Measurements from ENCODE around the gene TCTN3.
"Not testable (repeated sequence)": the region's sequence is repeated elsewhere in the genome, so short reads cannot be mapped to it uniquely, and the experiment has no call there.

Gene TCTN3

GRCh38 chr10:95637140-95637539, 56.6 kb downstream of the TCTN3 start:
- H2AFZ ChIP-seq (ENCODE audit: low read length, unreplicated experiment) = no peak overlapping the region
- no peaks in the 10 kb centered on the region for H3K4me1 ChIP-seq (ENCODE audit: control insufficient read depth, insufficient read depth, low read length, unreplicated experiment)
- H3K79me2 ChIP-seq (ENCODE audit: control insufficient read depth, insufficient read depth, low read length, unreplicated experiment) = no peaks in the 10 kb centered on the region
- no peak overlapping the region for H3K27ac ChIP-seq (ENCODE audit: low read depth, low read length)
- H3K36me3 ChIP-seq (ENCODE audit: insufficient read depth, low read length) = peaks cover 39% of the 10 kb centered on the region
- no peak overlapping the region for H3K4me3 ChIP-seq (ENCODE audit: low read depth, low read length)
- H3K27me3 ChIP-seq (ENCODE audit: insufficient read depth, low read length) = no peaks in the 10 kb centered on the region

DNA sequence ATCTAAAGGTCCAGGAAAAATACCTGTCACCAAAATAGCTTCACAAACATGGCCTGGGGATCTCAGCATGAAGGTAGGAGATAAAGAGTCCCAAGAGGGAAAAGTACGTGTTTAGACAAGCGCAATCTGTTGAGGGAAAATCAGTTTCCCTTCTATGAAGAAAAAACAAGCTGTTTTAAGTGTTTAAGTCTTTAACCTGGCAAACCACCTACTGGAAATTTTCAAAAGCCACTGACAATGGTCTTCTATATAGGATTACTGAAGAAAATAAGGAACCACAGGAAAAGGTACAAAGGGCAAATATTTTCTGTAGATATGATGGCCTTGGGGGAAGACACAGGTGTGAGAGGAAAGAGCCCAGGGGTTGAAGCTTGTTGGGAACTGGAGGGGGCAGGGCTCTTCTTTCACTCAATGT, 58.4 kb downstream of the TCTN3 start:
- no peaks in the 10 kb centered on the region for H3K4me1 ChIP-seq (ENCODE audit: control insufficient read depth, insufficient read depth, low read length, unreplicated experiment)
- H3K4me3 ChIP-seq (ENCODE audit: low read depth, low read length) = no peak overlapping the region
- H2AFZ ChIP-seq (ENCODE audit: low read length, unreplicated experiment) = no peak overlapping the region
- no peaks in the 10 kb centered on the region for H3K79me2 ChIP-seq (ENCODE audit: control insufficient read depth, insufficient read depth, low read length, unreplicated experiment)
- H3K27ac ChIP-seq (ENCODE audit: low read depth, low read length) = no peak overlapping the region
- H3K27me3 ChIP-seq (ENCODE audit: insufficient read depth, low read length) = no peaks in the 10 kb centered on the region
- H3K36me3 ChIP-seq (ENCODE audit: insufficient read depth, low read length) = peaks cover 43% of the 10 kb centered on the region

- H2AFZ ChIP-seq (ENCODE audit: low read length, unreplicated experiment) = no peak overlapping the region
- no peaks in the 10 kb centered on the region for H3K4me1 ChIP-seq (ENCODE audit: control insufficient read depth, insufficient read depth, low read length, unreplicated experiment)
- no peak overlapping the region for H3K27ac ChIP-seq (ENCODE audit: low read depth, low read length)
- H3K4me3 ChIP-seq (ENCODE audit: low read depth, low read length) = no peak overlapping the region
- H3K27me3 ChIP-seq (ENCODE audit: insufficient read depth, low read length) = no peaks in the 10 kb centered on the region
- peaks cover 51% of the 10 kb centered on the region for H3K36me3 ChIP-seq (ENCODE audit: insufficient read depth, low read length)
- H3K79me2 ChIP-seq (ENCODE audit: control insufficient read depth, insufficient read depth, low read length, unreplicated experiment) = no peaks in the 10 kb centered on the region
These were observed 64.9 kb downstream of the TCTN3 start for GRCh38 chr10:95628786-95629185.

DNA sequence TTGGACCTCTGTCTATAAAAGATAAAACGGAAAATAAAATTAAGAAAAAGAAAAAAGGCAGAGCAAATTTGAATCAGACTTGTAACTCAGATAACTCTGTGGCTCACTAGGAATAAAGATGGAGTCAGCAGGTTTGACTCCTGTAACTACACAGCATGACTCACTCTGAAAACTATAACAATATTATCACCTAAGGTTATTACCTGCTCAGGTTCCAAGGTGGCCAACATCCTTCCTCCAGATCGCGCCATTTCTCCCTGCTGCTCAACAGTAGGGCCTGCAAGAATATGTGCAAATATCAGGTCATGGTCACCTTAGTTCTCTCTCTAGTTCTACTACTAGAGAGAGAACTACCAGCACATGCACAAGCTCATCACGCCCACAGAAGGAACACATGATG, 67.2 kb downstream of the TCTN3 start:
- Histone ChIP-seq H3K27ac (ENCODE audit: low read depth, low read length) (no peak overlapping the region), H3K4me3 (ENCODE audit: low read depth, low read length) (no peak overlapping the region), H3K36me3 (ENCODE audit: insufficient read depth, low read length) (peaks cover 35% of the 10 kb centered on the region), H2AFZ (ENCODE audit: low read length, unreplicated experiment) (no peak overlapping the region), H3K27me3 (ENCODE audit: insufficient read depth, low read length) (no peaks in the 10 kb centered on the region), H3K4me1 (ENCODE audit: control insufficient read depth, insufficient read depth, low read length, unreplicated experiment) (no peaks in the 10 kb centered on the region), H3K79me2 (ENCODE audit: control insufficient read depth, insufficient read depth, low read length, unreplicated experiment) (no peaks in the 10 kb centered on the region)

- H3K27ac ChIP-seq (ENCODE audit: low read depth, low read length); H3K79me2 ChIP-seq (ENCODE audit: control insufficient read depth, insufficient read depth, low read length, unreplicated experiment); H3K4me3 ChIP-seq (ENCODE audit: low read depth, low read length); H2AFZ ChIP-seq (ENCODE audit: low read length, unreplicated experiment); H3K27me3 ChIP-seq (ENCODE audit: insufficient read depth, low read length); H3K4me1 ChIP-seq (ENCODE audit: control insufficient read depth, insufficient read depth, low read length, unreplicated experiment): not testable (repeated sequence)
- peaks cover 15% of the 10 kb centered on the region; the same call in 1 of the 2 replicates for H3K36me3 ChIP-seq (ENCODE audit: insufficient read depth, low read length)
These were observed 73.3 kb downstream of the TCTN3 start for GRCh38 chr10:95620415-95620814.

- H3K27ac ChIP-seq (ENCODE audit: low read depth, low read length) = no peak overlapping the region
- no peak overlapping the region for H2AFZ ChIP-seq (ENCODE audit: low read length, unreplicated experiment)
- no peak overlapping the region for H3K4me3 ChIP-seq (ENCODE audit: low read depth, low read length)
- no peaks in the 10 kb centered on the region for H3K4me1 ChIP-seq (ENCODE audit: control insufficient read depth, insufficient read depth, low read length, unreplicated experiment)
- no peaks in the 10 kb centered on the region for H3K27me3 ChIP-seq (ENCODE audit: insufficient read depth, low read length)
- H3K36me3 ChIP-seq (ENCODE audit: insufficient read depth, low read length) = peaks cover 15% of the 10 kb centered on the region; the same call in 1 of the 2 replicates
- H3K79me2 ChIP-seq (ENCODE audit: control insufficient read depth, insufficient read depth, low read length, unreplicated experiment) = no peaks in the 10 kb centered on the region
These were observed 75.6 kb downstream of the TCTN3 start for GRCh38 chr10:95618101-95618500.

DNA sequence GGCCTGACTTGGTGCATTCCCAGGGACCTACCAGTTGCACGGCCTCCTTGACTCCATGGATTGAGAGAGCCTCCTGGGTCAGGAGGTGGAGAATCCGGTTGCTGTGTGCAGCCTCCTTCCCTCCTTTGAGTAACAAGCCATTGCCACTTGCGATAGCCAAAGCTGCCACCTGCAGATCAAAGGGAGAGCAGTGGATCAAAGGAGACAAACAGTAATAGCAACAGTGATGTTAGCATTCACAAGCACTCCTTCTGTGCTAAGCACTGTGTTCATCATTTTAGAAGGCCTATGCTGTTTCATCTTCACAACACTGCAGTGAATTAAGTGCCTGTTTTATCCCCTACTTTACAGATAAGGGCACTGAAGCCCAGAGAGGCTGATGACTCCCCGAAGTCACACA, 77.3 kb downstream of the TCTN3 start:
- no peaks in the 10 kb centered on the region for H3K27me3 ChIP-seq (ENCODE audit: insufficient read depth, low read length)
- H2AFZ ChIP-seq (ENCODE audit: low read length, unreplicated experiment) = no peak overlapping the region
- H3K27ac ChIP-seq (ENCODE audit: low read depth, low read length) = no peak overlapping the region
- H3K4me3 ChIP-seq (ENCODE audit: low read depth, low read length) = no peak overlapping the region
- H3K79me2 ChIP-seq (ENCODE audit: control insufficient read depth, insufficient read depth, low read length, unreplicated experiment) = no peaks in the 10 kb centered on the region
- peaks cover 26% of the 10 kb centered on the region; the same call in 1 of the 2 replicates for H3K36me3 ChIP-seq (ENCODE audit: insufficient read depth, low read length)
- no peaks in the 10 kb centered on the region for H3K4me1 ChIP-seq (ENCODE audit: control insufficient read depth, insufficient read depth, low read length, unreplicated experiment)
